GM12891 (cell line): ENCODE data around the gene TCF7L2.

Experiments
- DNase-seq: peaks from one replicate; pipeline ENCODE4 v3.0.0; 2011; ENCODE audit warnings: low spot score; ENCODE audit not compliant: insufficient read length
- FAIRE-seq: peaks from 2 replicates; lab custom pipeline; 2011; peaks lifted over from hg19 to GRCh38; lab: Jason Lieb, UNC
- PAX5 ChIP-seq: IDR thresholded peaks from 2 replicates; pipeline ENCODE4 v1.6.1; 2011; ENCODE audit warnings: low read length, moderate library complexity, mild to moderate bottlenecking; ENCODE audit not compliant: insufficient read depth, severe bottlenecking
- POLR2A ChIP-seq: IDR thresholded peaks from 2 replicates; pipeline ENCODE4 v1.6.1; 2011; ENCODE audit warnings: low read depth, low read length, control low read depth
- POLR2AphosphoS5 ChIP-seq: IDR thresholded peaks from 2 replicates; pipeline ENCODE4 v1.6.1; 2011; ENCODE audit warnings: low read depth, low read length, control low read depth
- POU2F2 ChIP-seq: IDR thresholded peaks from 2 replicates; pipeline ENCODE4 v1.6.1; 2011; ENCODE audit warnings: low read depth, mild to moderate bottlenecking, control low read depth, low read length, moderate library complexity
- SPI1 ChIP-seq: IDR thresholded peaks from 2 replicates; pipeline ENCODE4 v1.6.1; 2011; ENCODE audit warnings: low read depth, low read length, control low read depth
- TAF1 ChIP-seq: IDR thresholded peaks from 2 replicates; pipeline ENCODE4 v1.6.1; 2011; ENCODE audit warnings: low read depth, low read length, control low read depth

The TCF7L2 gene

DNA sequence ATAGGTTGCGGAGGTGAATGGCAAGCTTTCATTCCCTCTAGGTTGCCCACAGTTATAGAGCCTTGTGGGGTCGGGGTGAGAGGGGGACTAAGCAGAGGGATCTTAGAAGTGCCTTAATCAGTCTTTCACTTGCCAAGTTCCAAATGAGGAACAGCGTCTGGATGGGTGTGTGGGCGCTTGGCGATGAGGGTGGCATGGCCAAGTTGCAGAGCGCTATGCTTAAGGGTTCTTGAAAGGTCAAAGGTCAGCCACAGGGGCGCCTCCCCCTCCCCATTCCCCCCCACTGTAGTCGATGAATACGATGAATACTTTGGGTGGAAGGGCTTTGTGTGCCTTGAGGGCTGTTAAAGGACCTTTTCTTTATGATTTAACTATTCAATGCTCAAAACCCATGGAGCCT, 185.0 kb downstream of the TCF7L2 start:
- DNase-seq, result no peak
- no peak for FAIRE-seq
- TF ChIP-seq POU2F2 (no peak), TAF1 (no peak), SPI1 (no peak), POLR2AphosphoS5 (no peak)

DNA sequence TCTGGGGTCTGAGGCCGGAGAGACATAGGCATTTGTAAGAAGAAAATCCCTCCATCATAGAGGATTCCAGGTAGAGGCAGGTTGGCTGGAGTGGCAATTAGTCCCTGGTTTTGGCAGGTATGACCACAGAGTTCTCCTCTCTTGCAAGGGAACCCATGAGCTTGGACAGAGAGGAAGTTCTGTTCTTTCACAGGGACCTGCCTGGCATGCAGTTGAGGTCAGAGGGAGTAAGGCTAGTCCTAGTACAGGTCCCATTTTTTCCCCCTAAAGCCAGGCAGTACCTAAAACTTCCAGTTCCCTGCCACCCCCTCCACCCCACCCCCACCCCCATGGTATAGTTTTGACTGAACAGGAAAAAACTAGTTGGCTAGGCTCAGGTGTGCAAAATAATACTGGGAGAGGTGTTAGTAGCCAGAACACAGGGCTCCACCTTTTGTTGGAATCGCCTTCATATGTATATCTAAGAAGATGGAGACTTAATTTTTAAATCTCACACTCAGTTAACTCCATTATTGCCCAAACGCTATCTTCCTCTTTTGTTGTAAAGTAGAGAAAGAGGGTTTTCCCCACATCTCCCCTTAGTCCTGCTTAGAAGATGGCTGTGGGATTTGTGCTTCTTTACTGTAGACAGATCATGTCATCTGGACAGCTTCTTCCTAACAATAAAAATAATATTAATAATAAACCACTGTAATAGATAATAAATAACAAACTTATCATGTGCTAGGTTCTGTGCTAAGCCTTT, 188.1 kb downstream of the TCF7L2 start:
- FAIRE-seq (no peak), DNase-seq (no peak)
- TF ChIP-seq POU2F2 (no peak), TAF1 (no peak), PAX5 (no peak), POLR2A (no peak), POLR2AphosphoS5 (no peak), SPI1 (no peak)

DNA sequence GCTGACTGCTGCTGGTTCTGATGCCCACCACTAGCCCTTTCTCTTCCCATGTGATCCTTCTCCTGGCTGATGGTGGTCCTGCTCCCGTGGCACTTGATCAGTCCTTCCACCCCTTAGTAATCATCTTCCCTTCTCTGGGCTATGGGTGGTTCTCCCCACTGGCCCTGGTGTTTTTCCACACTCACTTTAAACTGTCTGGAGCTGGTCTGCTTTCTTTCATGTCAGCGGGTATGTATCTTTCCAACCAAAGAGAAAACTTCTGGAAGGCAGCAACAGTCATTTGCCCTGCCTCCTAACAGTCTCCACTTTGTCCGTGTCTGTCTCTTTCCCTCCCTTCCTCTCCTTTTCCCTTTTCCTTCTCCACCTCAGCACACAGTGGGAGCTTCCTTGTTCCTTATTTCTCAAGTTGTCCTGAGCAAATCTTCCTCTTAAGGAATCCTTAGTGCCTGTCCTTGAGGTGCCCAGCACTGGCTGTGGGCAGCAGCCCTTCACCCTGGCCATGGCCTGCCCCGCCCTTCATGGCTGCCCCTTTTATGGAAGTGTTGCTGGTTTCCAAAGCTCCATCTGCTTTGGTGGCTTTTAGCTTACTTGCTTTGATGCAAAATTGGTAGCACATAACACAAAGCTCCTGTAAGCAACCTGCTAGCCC, 189.0 kb downstream of the TCF7L2 start:
- DNase-seq (no peak), FAIRE-seq (no peak)
- TF ChIP-seq POU2F2 (no peak), POLR2AphosphoS5 (no peak), PAX5 (no peak), POLR2A (no peak), SPI1 (no peak), TAF1 (no peak)

DNA sequence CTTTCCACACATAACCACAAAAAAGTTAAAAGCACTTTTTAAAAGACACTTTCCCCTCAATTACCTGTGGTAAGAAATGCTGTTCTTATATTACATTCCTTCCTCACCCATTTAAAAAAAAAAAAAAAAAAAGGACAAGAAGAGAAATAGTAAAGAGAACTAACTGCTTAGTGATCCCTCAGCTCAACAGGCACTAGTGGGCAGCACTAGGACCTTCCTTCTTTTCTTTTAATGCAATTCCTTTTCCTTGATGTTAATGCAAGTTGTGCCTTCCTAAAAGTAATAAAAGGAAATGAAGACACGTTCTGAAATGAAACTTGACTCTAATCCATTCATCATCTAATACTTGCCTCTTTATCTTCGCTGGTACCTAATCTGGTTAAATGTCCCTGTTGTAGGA, 189.7 kb downstream of the TCF7L2 start:
- DNase-seq, result no peak
- no peak for TF ChIP-seq TAF1
- no peak for TF ChIP-seq POU2F2
- TF ChIP-seq PAX5, result no peak
- TF ChIP-seq SPI1, result no peak
- TF ChIP-seq POLR2AphosphoS5, result no peak
- no peak for TF ChIP-seq POLR2A
- no peak for FAIRE-seq

DNA sequence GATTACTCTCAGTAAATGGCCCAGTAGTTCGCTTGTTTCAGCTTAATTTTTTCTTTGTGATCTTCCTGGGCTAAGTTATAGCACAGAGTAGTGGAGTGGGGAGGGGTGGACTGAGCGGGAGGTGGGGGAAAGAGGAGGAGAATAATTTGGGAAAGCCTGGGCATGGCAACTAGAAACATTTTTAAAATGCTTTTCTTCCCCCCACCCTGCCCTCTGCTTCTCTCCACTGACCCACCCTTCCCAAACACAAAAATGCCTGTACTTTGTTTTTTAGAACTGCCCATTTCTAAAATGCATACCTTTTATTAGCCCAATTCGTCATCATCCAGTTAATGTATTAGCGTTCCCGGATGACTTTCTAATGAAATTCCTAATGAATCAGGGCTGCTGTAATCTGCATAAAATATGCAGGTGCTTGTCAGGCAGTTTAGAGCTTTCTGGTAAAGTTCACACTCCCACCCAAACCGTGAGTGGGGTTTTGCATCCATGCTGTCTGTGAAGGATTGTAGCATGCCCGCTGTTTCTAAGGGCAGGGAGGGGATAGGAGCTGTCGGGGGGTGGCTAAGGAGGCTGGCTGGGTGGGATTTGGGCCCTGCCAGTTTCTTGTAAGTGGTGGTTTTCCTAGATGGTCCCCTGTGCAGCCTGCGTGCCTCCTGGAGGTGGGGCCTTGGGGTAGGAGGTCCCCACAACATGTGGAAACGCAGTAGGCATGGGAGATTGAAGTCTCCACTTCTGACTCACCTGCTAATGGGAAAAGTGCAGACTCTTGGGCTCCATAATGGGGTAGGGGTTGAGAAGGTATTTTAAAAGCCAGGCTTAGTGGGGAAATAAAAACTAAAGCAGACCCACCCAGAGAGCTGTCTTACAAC, 190.3 kb downstream of the TCF7L2 start:
- DNase-seq, result no peak
- TF ChIP-seq POLR2A (no peak), PAX5 (no peak), POLR2AphosphoS5 (no peak), POU2F2 (no peak), TAF1 (no peak), SPI1 (no peak)
- FAIRE-seq, result no peak

DNA sequence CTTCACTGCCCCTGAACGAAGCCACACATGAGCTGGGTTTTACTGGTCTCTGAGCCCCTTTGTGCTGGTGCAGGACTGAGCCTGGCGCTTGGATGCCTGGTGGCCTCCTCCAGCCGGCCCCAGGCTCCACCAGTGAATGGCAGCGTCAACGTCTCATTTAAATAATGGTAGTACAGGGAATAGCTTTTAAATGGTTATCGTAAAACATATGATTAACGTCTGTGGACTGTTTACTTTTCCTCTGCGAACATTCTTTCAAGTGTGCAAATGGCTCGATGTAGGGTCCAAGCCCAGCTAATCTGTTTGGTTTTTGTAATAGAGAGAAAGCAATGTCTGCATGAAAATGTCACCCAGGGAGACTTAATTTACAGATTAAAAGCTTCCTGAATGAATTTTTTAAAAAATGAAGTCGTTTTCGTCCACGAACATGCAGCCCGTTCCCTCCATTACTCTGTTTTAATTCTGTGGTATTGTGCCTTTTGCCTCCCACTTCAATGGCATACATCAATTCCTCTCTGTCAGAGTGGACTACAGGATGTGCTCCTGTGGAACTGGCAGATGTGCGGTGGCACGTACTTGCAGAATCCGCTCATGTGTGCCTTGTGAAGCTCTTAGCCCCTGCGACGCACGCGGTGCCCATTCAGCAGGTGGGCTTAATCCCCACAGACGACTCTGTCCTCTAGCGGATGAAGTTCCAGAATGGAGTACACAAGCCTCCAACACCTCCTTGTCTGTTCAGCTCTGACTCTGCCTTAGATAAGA, 192.7 kb downstream of the TCF7L2 start:
- no peak for FAIRE-seq
- TF ChIP-seq POLR2A (no peak), POU2F2 (no peak), PAX5 (no peak), TAF1 (no peak)
- no peak for DNase-seq

DNA sequence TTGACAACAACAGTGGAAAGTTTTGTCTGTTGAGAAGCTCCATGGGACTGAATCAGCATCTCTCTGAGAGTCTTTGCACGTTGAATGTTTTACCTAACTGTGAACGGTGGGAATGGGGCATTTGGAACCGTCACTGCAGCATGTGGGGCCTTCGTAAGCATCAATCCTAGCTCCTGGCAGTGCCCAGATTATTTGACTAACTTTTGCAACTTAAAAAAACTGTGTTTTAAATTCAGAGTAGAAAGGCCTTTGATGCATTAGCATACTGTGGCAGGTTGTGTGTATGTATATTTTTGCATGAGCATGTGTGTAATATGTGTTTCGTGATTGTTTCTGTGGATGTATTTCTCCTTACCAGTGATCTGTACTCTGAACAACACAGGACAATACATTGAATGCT, 194.5 kb downstream of the TCF7L2 start:
- DNase-seq, result no peak
- no peak for FAIRE-seq

DNA sequence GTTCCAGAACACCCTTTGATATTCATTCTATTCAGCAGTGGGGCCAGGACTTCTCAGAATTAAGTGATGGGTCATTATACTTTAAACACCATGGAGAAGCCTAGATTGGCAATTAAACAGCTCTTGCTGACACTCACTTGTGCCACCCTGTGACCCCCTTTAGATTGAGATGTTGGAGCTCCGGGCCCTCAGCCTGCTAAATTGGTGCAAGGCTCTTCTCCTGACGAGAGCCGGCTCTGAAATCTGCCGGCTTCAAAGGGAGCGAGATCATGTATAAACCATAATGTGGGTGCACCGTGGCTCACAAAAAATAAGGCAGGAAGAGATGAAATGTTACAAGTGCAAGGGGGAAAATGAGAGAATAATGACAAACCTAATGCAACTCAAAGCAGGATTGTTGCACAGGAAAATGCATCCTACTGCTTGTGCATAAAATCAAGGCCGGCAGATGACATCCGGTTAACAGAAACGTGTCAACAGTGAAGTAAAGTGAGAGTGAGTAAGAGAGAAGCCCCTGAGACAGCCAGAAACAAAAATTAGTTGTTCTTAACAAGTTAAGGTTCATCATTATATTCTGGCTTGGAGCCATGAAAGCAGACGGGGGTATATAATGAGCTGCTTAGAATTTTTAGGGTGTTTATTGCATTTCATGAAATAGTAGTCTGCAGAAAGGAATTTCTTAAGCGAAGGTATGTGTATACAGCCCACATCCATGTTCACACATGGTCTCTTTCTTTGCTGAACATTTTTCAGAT, 198.2 kb downstream of the TCF7L2 start:
- no peak for TF ChIP-seq POLR2A
- no peak for TF ChIP-seq TAF1
- TF ChIP-seq PAX5, result no peak
- TF ChIP-seq SPI1, result no peak
- no peak for TF ChIP-seq POU2F2
- no peak for TF ChIP-seq POLR2AphosphoS5
- no peak for FAIRE-seq
- DNase-seq, result no peak

More for the DNA sequence above, 194.5 kb downstream of the TCF7L2 start:
- TF ChIP-seq POU2F2, result no peak

DNA sequence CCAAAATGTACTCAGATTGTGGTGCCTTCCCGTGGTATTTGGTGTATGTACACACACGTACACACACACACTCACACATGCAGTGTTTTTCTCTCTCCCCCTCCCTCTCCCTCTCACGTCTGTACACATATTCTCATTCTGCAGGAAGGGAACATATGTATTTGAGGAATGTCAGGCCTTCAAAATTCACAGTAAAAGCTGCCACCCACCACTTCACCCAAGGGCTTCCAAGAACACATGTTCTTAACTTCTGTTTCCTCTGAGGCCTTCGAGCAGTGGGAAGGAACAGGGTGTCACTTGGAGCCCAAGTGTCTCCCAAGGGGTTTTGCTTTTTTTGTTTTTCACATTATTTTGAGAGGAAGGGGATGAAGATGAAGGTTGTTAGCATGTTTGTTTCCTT, 198.9 kb downstream of the TCF7L2 start:
- DNase-seq (no peak), FAIRE-seq (no peak)
- TF ChIP-seq POLR2A, result no peak

DNA sequence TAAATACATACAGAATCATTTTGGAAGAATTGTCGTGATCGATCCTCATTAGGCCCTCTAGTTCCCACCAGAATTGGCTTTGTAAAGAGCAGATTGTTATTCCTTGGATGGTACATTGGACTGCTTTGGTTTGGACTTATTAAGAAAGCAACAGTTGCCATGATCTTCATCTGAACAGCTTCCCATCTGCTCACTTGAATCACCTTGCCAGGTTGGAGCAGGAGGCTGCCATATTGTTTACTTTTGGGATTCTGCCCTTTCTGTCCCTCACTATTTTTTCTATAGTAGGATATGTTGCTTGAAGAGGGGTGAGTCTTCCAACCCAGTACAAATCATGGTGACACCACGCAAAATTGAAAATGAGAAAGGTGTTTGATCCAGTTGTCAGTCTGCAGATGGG, 199.6 kb downstream of the TCF7L2 start:
- DNase-seq, result no peak

More for the DNA sequence above, 199.6 kb downstream of the TCF7L2 start:
- FAIRE-seq, result no peak
- no peak for TF ChIP-seq POLR2A
- TF ChIP-seq POU2F2, result no peak
- TF ChIP-seq PAX5, result no peak
- no peak for TF ChIP-seq SPI1
- TF ChIP-seq TAF1, result no peak
- TF ChIP-seq POLR2AphosphoS5, result no peak
